K562 (cell line): Measurements from ENCODE around the gene MARS1.

Experiments
- CTCF ChIP-seq, 3 experiments: IDR thresholded peaks in 2 of 3; conservative IDR thresholded peaks in 1 of 3; 2 replicates each; pipeline ENCODE4 v1.5.1; 2011 to 2012; ENCODE audit warnings: low read length in 3 of 3, mild to moderate bottlenecking in 3 of 3, control low read depth in 2 of 3, improper control_type of control experiment in 1 of 3, inconsistent platforms in 1 of 3, low read depth in 1 of 3, mixed read lengths in 1 of 3, moderate library complexity in 1 of 3; ENCODE audit not compliant: insufficient read depth in 2 of 3
- ETV6 ChIP-seq, 3 experiments: fragments of 150-350 bp in 1 of 3; sonication (generic) in 1 of 3; formaldehyde crosslinking in 1 of 3; IDR thresholded peaks; 2 replicates each; pipeline versions ENCODE4 v1.6.1 to v1.8.0; 2014 to 2022; ENCODE audit warnings: borderline replicate concordance in 2 of 3, low read depth in 2 of 3, antibody characterized with exemption in 1 of 3, low read length in 1 of 3, mild to moderate bottlenecking in 1 of 3, missing genetic modification reagents in 1 of 3
- MYC ChIP-seq, 2 experiments: fragments of 250-450 bp in 1 of 2; sonication (Bioruptor Pico) in 1 of 2; IDR thresholded peaks; 2 replicates each; pipeline versions ENCODE4 v1.5.1 to v1.6.1; 2012 to 2021; ENCODE audit warnings: low read depth in 2 of 2, borderline replicate concordance in 1 of 2, improper control_type of control experiment in 1 of 2, low read length in 1 of 2, mild to moderate bottlenecking in 1 of 2, moderate library complexity in 1 of 2
- POLR2A ChIP-seq: fragments of 450-650 bp; conservative IDR thresholded peaks from 2 replicates; pipeline ENCODE4 v1.6.1; 2016
- SMARCA5 ChIP-seq: fragments of 450-650 bp; IDR thresholded peaks from 2 replicates; pipeline ENCODE4 v1.6.1; 2016

DNA sequence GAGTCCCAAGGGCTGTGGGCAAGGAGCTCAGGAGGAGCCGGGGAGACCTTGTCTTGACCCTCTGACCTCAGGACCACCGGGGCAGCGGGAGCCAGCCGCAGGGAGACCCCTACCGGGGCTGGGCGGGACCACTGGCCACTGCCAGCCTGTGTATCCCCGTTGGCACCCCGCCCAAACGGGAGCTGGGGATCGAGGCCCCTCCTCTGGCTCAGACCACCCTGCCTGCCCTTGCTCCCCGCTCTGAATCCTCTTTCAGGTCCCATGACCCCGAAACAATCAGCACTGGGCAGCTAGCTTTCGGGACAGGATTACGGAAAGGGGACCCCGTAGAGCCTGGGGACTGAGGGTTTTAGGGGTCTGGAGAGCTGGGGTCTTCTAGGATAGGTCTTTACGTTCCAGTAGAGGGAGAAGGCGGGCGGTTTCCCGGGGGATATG is 27.0 kb upstream of the MARS1 start:
- TF ChIP-seq CTCF (IDR thresholded peaks at IDR 0.05 in 2 of 3, conservative IDR thresholded peaks at IDR 0.05 in 1 of 3; ENCODE audit: insufficient read depth in 2 of 3, low read depth in 1 of 3, low read length in 3 of 3) (no peak), SMARCA5 (no peak), MYC (IDR thresholded peaks at IDR 0.05; ENCODE audit: low read depth, low read length) (no peak), MYC (CRISPR knock-in tag; IDR thresholded peaks at IDR 0.05; ENCODE audit: borderline replicate concordance, low read depth) (no peak), ETV6 (IDR thresholded peaks at IDR 0.05; ENCODE audit: borderline replicate concordance in 1 of 2, low read depth in 2 of 2, low read length in 1 of 2) (no peak), ETV6 (CRISPR knock-in tag; IDR thresholded peaks at IDR 0.05; ENCODE audit: borderline replicate concordance) (no peak), POLR2A (no peak)
